Smooth muscle cell (in vitro differentiated cells): Measurements from ENCODE around the gene AURKAIP1. TPM values are rescaled to one million over a fixed set of nuclear protein-coding genes. Genes with fewer than 3 reads are reported as not detected.

Experiments used
- DNase-seq: peaks from one replicate; lab custom pipeline; 2025; ENCODE audit not compliant: unreplicated experiment; lab: John Stamatoyannopoulos, UW
- H2AFZ ChIP-seq: fragments of 200-600 bp; sonication (generic); 2 replicates; pipeline ENCODE4 v1.6.0; 2016; ENCODE audit warnings: antibody characterized with exemption, low read depth, mild to moderate bottlenecking
- H3F3A ChIP-seq: fragments of 200-600 bp; sonication (generic); 2 replicates; pipeline ENCODE4 v1.6.0; 2017; ENCODE audit warnings: antibody characterized with exemption, low read depth
- H3K27ac ChIP-seq: fragments of 200-600 bp; sonication (generic); 2 replicates; pipeline ENCODE4 v1.5.1; 2016; ENCODE audit warnings: low read depth, mild to moderate bottlenecking
- H3K27me3 ChIP-seq: fragments of 200-600 bp; sonication (generic); 2 replicates; pipeline ENCODE4 v1.6.1; 2016; ENCODE audit warnings: low read depth, mild to moderate bottlenecking
- H3K36me3 ChIP-seq: fragments of 200-600 bp; sonication (generic); 2 replicates; pipeline ENCODE4 v1.5.1; 2016; ENCODE audit warnings: low read depth
- H3K4me1 ChIP-seq: fragments of 200-600 bp; sonication (generic); 2 replicates; pipeline ENCODE4 v1.5.1; 2016; ENCODE audit warnings: low read depth
- H3K4me2 ChIP-seq: fragments of 200-600 bp; sonication (generic); 2 replicates; pipeline ENCODE4 v1.6.0; 2016; ENCODE audit warnings: mild to moderate bottlenecking
- H3K4me3 ChIP-seq: fragments of 200-600 bp; sonication (generic); 2 replicates; pipeline ENCODE4 v1.5.1; 2016; ENCODE audit warnings: mild to moderate bottlenecking
- H3K79me2 ChIP-seq: fragments of 200-600 bp; sonication (generic); 2 replicates; pipeline ENCODE4 v1.6.0; 2016; ENCODE audit warnings: low read depth, mild to moderate bottlenecking
- H3K9ac ChIP-seq: fragments of 200-600 bp; sonication (generic); 2 replicates; pipeline ENCODE4 v1.6.0; 2016; ENCODE audit warnings: low read depth
- H3K9me3 ChIP-seq: fragments of 200-600 bp; sonication (generic); replicated peaks from 2 replicates; pipeline ENCODE4 v1.5.1; 2016; ENCODE audit warnings: low read depth
- H4K20me1 ChIP-seq: fragments of 200-600 bp; sonication (generic); 2 replicates; pipeline ENCODE4 v1.6.0; 2016; ENCODE audit warnings: low read depth
- CTCF ChIP-seq: fragments of 200-600 bp; sonication (generic); IDR thresholded peaks from 2 replicates; pipeline ENCODE4 v1.5.1; 2017; ENCODE audit warnings: borderline replicate concordance, mild to moderate bottlenecking, antibody characterized with exemption; ENCODE audit not compliant: insufficient read depth, poor library complexity, severe bottlenecking
- WGBS: methylation state at CpG from one replicate; pipeline ENCODE4 v1.1.7; 2016; ENCODE audit warnings: low lambda C conversion rate; 5-methylcytosine and 5-hydroxymethylcytosine counted together
- polyA plus RNA-seq: library from polyadenylated mRNA; unstranded; fragments of >200 nt; fragmentation: Nextera tagmentation; extraction: Ambion mirVana; gene quantifications from 2 replicates; pipeline ENCODE4 v1.2.1, GENCODE V29; 2016
- total RNA-seq: library from RNA; depleted of rRNA; stranded (reverse); fragments of >200 nt; gene quantifications from 2 replicates; pipeline ENCODE4 v1.2.3, GENCODE V29; 2014

Gene AURKAIP1
- total and polyA plus RNA-seq, 2 experiments from 2014 or later = 60.1 to 214 TPM

DNA sequence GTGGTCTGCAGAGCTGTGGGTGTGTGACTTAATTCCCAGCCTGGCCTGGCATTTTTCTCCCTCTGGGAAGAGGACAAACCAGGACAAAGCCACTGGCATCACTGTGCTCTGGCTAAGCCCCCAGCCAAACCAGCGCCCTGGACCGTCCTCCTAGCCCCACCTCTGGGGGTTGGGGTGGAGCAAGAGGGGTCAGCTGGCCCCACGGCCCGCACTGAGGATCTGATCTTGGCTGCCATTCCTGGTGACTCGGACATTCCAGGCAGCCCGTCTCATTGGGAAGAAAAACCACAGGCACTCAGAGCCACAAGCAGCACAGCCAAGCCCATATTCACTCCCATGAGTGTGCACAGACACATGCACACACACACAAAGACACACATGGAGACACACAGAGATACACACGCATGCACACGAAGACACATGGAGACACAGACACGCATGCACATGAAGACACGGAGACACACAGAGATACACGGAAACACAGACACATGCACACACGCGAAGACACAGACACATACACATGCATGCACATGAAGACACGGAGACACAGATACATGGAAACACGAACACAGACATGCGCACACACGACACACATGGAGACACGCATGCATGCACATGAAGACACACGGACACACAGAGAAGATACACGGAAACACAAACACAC lies 14.4 kb downstream of the AURKAIP1 start:
- 64% methylated on average over 20 of the region's 20 CpGs for WGBS

DNA sequence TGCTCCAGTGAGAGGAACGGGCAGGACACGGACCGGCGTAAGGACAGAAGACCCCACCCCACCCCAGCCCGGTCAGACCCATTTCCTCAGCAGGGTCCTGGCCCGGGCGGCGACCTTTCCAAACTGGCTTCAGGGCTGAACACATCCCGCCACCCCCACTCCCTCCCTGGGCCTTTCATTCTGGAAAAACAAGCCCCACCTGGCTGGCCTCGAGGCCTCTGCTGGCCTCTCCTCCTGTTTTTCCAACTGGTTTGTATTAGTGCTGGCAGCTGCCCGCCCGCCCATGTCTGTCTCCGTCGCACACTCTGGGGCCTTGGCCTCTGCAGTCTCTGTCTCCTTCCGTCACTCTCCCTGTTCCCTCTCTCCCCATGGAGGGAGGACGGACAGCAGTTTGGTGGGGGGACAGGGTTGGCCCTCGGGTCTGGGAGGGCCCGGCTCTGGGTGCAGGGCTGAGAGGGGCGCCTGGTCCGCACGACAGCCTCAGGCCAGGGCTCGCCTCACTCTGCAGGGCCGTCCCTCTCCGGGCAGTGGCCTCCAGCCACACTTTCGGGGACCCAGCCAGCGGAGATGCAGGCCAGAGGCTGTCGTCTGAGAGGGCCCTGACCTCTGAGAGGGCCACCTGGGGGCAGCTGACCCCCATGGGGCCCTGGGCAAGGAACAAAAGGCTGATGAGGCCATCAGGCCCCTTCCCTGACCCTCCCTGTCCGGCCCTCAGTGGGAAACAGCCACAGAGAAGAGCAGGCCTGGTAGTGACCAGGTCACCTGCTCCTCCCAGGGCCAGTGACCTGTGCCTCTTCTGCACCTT lies 15.1 kb downstream of the AURKAIP1 start:
- peak overlapping the region; percentile 96 for H3K27ac ChIP-seq
- peaks cover 17% of the 10 kb centered on the region for H3F3A ChIP-seq
- peaks cover 42% of the 10 kb centered on the region for H3K4me1 ChIP-seq
- no peak overlapping the region for H2AFZ ChIP-seq
- H3K9ac ChIP-seq = peak overlapping the region; percentile 85
- H4K20me1 ChIP-seq = peaks cover 29% of the 10 kb centered on the region
- H3K36me3 ChIP-seq = no peaks in the 10 kb centered on the region
- 39% methylated on average over 28 of the region's 28 CpGs for WGBS
- peaks cover 31% of the 10 kb centered on the region for H3K79me2 ChIP-seq
- H3K9me3 ChIP-seq = no peaks in the 10 kb centered on the region
- no peak overlapping the region for H3K4me3 ChIP-seq
- H3K4me2 ChIP-seq = peak overlapping the region; percentile 92
- no peaks in the 10 kb centered on the region for H3K27me3 ChIP-seq
- DNase-seq = no peak
- TF ChIP-seq CTCF = no peak

More for the DNA sequence above, 14.4 kb downstream of the AURKAIP1 start:
- Histone ChIP-seq H3K4me1 (peaks cover 37% of the 10 kb centered on the region), H4K20me1 (peaks cover 21% of the 10 kb centered on the region), H3F3A (peaks cover 17% of the 10 kb centered on the region), H3K9ac (peak overlapping the region; percentile 53), H3K27ac (peak overlapping the region; percentile 96), H3K79me2 (peaks cover 23% of the 10 kb centered on the region), H3K27me3 (no peaks in the 10 kb centered on the region), H3K4me2 (peak overlapping the region; percentile 92), H3K4me3 (no peak overlapping the region), H3K9me3 (no peaks in the 10 kb centered on the region), H2AFZ (no peak overlapping the region), H3K36me3 (no peaks in the 10 kb centered on the region)
- DNase-seq = peak; percentile 51
- no peak for TF ChIP-seq CTCF

GRCh38 chr1:1359308-1359663 lies 15.7 kb downstream of the AURKAIP1 start:
- Histone ChIP-seq H3F3A (peaks cover 18% of the 10 kb centered on the region), H4K20me1 (peaks cover 34% of the 10 kb centered on the region), H3K4me1 (peaks cover 48% of the 10 kb centered on the region), H3K4me2 (peak overlapping the region; percentile 92), H3K4me3 (peak overlapping the region; percentile 64), H3K27me3 (no peaks in the 10 kb centered on the region), H2AFZ (no peak overlapping the region), H3K79me2 (peaks cover 37% of the 10 kb centered on the region), H3K9ac (peak overlapping the region; percentile 85), H3K9me3 (no peaks in the 10 kb centered on the region), H3K36me3 (no peaks in the 10 kb centered on the region), H3K27ac (peak overlapping the region; percentile 96)
- WGBS = 46% methylated on average over 6 of the region's 6 CpGs
- TF ChIP-seq CTCF = no peak
- DNase-seq = no peak
